Measurements from ENCODE around the gene COX19. TPM values are rescaled to one million over a fixed set of nuclear protein-coding genes. Genes with fewer than 3 reads are reported as not detected.

COX19 gene
- total and polyA plus RNA-seq, 2 experiments from 2014 or later: 11.7 to 12.6 TPM

GRCh38 chr7:923108-924041 lies 52.0 kb downstream of the COX19 start:
- no peaks in the 10 kb centered on the region for H3K27me3 ChIP-seq (ENCODE audit: insufficient read depth)
- H3K36me3 Mint-ChIP-seq (ENCODE audit: low read depth): no peaks in the 10 kb centered on the region
- TF ChIP-seq ZNF114 (CRISPR knock-in tag; IDR thresholded peaks at IDR 0.05) (no peak), JUNB (IDR thresholded peaks at IDR 0.05; ENCODE audit: unreplicated experiment) (no peak), EZH2 (IDR thresholded peaks at IDR 0.05; ENCODE audit: low read depth, unreplicated experiment) (no peak), CREB1 (CRISPR knock-in tag; IDR thresholded peaks at IDR 0.05; ENCODE audit: low read depth) (no peak), NANOG (IDR thresholded peaks at IDR 0.05; ENCODE audit: borderline replicate concordance) (no peak), POLR2AphosphoS5 (IDR thresholded peaks at IDR 0.05; ENCODE audit: low read depth) (no peak), STAT1 (IDR thresholded peaks at IDR 0.05; ENCODE audit: unreplicated experiment) (no peak)
- TF ChIP-seq, protein P1, sequence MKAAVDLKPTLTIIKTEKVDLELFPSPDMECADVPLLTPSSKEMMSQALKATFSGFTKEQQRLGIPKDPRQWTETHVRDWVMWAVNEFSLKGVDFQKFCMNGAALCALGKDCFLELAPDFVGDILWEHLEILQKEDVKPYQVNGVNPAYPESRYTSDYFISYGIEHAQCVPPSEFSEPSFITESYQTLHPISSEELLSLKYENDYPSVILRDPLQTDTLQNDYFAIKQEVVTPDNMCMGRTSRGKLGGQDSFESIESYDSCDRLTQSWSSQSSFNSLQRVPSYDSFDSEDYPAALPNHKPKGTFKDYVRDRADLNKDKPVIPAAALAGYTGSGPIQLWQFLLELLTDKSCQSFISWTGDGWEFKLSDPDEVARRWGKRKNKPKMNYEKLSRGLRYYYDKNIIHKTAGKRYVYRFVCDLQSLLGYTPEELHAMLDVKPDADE (IDR thresholded peaks at IDR 0.05): no peak
- TF ChIP-seq, protein P2, sequence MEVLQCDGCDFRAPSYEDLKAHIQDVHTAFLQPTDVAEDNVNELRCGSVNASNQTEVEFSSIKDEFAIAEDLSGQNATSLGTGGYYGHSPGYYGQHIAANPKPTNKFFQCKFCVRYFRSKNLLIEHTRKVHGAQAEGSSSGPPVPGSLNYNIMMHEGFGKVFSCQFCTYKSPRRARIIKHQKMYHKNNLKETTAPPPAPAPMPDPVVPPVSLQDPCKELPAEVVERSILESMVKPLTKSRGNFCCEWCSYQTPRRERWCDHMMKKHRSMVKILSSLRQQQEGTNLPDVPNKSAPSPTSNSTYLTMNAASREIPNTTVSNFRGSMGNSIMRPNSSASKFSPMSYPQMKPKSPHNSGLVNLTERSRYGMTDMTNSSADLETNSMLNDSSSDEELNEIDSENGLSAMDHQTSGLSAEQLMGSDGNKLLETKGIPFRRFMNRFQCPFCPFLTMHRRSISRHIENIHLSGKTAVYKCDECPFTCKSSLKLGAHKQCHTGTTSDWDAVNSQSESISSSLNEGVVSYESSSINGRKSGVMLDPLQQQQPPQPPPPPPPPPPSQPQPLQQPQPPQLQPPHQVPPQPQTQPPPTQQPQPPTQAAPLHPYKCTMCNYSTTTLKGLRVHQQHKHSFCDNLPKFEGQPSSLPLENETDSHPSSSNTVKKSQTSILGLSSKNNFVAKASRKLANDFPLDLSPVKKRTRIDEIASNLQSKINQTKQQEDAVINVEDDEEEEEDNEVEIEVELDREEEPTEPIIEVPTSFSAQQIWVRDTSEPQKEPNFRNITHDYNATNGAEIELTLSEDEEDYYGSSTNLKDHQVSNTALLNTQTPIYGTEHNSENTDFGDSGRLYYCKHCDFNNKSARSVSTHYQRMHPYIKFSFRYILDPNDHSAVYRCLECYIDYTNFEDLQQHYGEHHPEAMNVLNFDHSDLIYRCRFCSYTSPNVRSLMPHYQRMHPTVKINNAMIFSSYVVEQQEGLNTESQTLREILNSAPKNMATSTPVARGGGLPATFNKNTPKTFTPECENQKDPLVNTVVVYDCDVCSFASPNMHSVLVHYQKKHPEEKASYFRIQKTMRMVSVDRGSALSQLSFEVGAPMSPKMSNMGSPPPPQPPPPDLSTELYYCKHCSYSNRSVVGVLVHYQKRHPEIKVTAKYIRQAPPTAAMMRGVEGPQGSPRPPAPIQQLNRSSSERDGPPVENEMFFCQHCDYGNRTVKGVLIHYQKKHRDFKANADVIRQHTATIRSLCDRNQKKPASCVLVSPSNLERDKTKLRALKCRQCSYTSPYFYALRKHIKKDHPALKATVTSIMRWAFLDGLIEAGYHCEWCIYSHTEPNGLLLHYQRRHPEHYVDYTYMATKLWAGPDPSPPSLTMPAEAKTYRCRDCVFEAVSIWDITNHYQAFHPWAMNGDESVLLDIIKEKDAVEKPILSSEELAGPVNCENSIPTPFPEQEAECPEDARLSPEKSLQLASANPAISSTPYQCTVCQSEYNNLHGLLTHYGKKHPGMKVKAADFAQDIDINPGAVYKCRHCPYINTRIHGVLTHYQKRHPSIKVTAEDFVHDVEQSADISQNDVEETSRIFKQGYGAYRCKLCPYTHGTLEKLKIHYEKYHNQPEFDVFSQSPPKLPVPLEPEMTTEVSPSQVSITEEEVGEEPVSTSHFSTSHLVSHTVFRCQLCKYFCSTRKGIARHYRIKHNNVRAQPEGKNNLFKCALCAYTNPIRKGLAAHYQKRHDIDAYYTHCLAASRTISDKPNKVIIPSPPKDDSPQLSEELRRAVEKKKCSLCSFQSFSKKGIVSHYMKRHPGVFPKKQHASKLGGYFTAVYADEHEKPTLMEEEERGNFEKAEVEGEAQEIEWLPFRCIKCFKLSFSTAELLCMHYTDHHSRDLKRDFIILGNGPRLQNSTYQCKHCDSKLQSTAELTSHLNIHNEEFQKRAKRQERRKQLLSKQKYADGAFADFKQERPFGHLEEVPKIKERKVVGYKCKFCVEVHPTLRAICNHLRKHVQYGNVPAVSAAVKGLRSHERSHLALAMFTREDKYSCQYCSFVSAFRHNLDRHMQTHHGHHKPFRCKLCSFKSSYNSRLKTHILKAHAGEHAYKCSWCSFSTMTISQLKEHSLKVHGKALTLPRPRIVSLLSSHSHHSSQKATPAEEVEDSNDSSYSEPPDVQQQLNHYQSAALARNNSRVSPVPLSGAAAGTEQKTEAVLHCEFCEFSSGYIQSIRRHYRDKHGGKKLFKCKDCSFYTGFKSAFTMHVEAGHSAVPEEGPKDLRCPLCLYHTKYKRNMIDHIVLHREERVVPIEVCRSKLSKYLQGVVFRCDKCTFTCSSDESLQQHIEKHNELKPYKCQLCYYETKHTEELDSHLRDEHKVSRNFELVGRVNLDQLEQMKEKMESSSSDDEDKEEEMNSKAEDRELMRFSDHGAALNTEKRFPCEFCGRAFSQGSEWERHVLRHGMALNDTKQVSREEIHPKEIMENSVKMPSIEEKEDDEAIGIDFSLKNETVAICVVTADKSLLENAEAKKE (CRISPR knock-in tag; IDR thresholded peaks at IDR 0.05): no peak
- H3K27ac Mint-ChIP-seq: no peak overlapping the region
- no peak overlapping the region for H3K27ac ChIP-seq (ENCODE audit: low read depth)
- no peaks in the 10 kb centered on the region for H3K9me3 Mint-ChIP-seq
- H3F3A ChIP-seq (replicated peaks; ENCODE audit: low read depth): no peaks in the 10 kb centered on the region
- H2AFZ ChIP-seq: no peak overlapping the region
- H3K36me3 ChIP-seq (ENCODE audit: insufficient read depth): no peaks in the 10 kb centered on the region
- H3K4me2 ChIP-seq: no peak overlapping the region
- H3K9me2 ChIP-seq (ENCODE audit: insufficient read depth): no peaks in the 10 kb centered on the region
- DNase-seq (ENCODE audit: low spot score) (no peak), ATAC-seq (peak; percentile 53)
- no peaks in the 10 kb centered on the region for H3K79me2 ChIP-seq (replicated peaks; ENCODE audit: insufficient read depth)
- no peak overlapping the region for H3K4me3 Mint-ChIP-seq
- no peaks in the 10 kb centered on the region for H4K20me1 ChIP-seq (replicated peaks; ENCODE audit: insufficient read depth)
- H3K4me1 Mint-ChIP-seq: no peaks in the 10 kb centered on the region; the same call in 1 of the 3 replicates
- H3K4me3 ChIP-seq: no peak overlapping the region
- H3K4me1 ChIP-seq (ENCODE audit: insufficient read depth): no peaks in the 10 kb centered on the region
- peaks cover 3% of the 10 kb centered on the region for H3K27me3 Mint-ChIP-seq (ENCODE audit: insufficient read depth, low read depth, poor library complexity)
